ENCODE measurements around the gene ARFIP2. TPM values are rescaled to one million over a fixed set of nuclear protein-coding genes. Genes with fewer than 3 reads are reported as not detected.

The ARFIP2 gene
- total RNA-seq, 1 experiment from 2014 or later, result 53.1 TPM

- no peak for TF ChIP-seq ETV6 (CRISPR knock-in tag; IDR thresholded peaks at IDR 0.05)
- TF ChIP-seq KAT7 (CRISPR knock-in tag; IDR thresholded peaks at IDR 0.05; ENCODE audit: borderline replicate concordance), result no peak
- no peak for TF ChIP-seq ESRRA (CRISPR knock-in tag; IDR thresholded peaks at IDR 0.05; ENCODE audit: borderline replicate concordance)
- no peak for TF ChIP-seq FOXJ3 (CRISPR knock-in tag; IDR thresholded peaks at IDR 0.05; ENCODE audit: borderline replicate concordance)
- no peak for TF ChIP-seq MAX (CRISPR knock-in tag; IDR thresholded peaks at IDR 0.05)
- no peaks in the 10 kb centered on the region for H3K4me1 Mint-ChIP-seq
- ChIA-PET POLR2A (no interaction called here), CTCF (interaction anchor here (1.0 to 6.0 kb wide), 2 partner anchors 11 to 27 kb away, joined by 3 to 42 read pairs; no protein-coding TSS in a partner anchor)
- ATAC-seq, result no peak
- no peaks in the 10 kb centered on the region for H3K27me3 Mint-ChIP-seq (ENCODE audit: low read depth)
- no peak for DNase-seq (ENCODE audit: low spot score)
- no peak overlapping the region for H3K27ac Mint-ChIP-seq
- peaks cover 2% of the 10 kb centered on the region; the same call in 1 of the 2 replicates for H3K36me3 Mint-ChIP-seq
- H3K4me3 Mint-ChIP-seq, result no peak overlapping the region
- no peaks in the 10 kb centered on the region for H3K9me3 Mint-ChIP-seq
Measured at GRCh38 chr11:6455070-6455469, 26.1 kb downstream of the ARFIP2 start.

- ChIA-PET CTCF (interaction anchor here (0.6 to 6.0 kb wide), 5 partner anchors 10 to 78 kb away, joined by 3 to 42 read pairs (median 4); no protein-coding TSS in a partner anchor), POLR2A (no interaction called here)
- Mint-ChIP-seq H3K4me1 (no peaks in the 10 kb centered on the region), H3K27me3 (ENCODE audit: low read depth) (no peaks in the 10 kb centered on the region), H3K36me3 (peaks cover 2% of the 10 kb centered on the region; the same call in 1 of the 2 replicates), H3K9me3 (no peaks in the 10 kb centered on the region), H3K27ac (no peak overlapping the region), H3K4me3 (no peak overlapping the region)
- TF ChIP-seq ZNF317 (CRISPR knock-in tag; IDR thresholded peaks at IDR 0.05; ENCODE audit: borderline replicate concordance, low read depth) (no peak), SMAD4 (CRISPR knock-in tag; IDR thresholded peaks at IDR 0.05) (no peak), OVOL2 (CRISPR knock-in tag; IDR thresholded peaks at IDR 0.05; ENCODE audit: borderline replicate concordance) (no peak), AFF4 (CRISPR knock-in tag; IDR thresholded peaks at IDR 0.05; ENCODE audit: borderline replicate concordance) (no peak), ZNF532 (CRISPR knock-in tag; IDR thresholded peaks at IDR 0.05; ENCODE audit: borderline replicate concordance) (no peak), PRRX2 (CRISPR knock-in tag; IDR thresholded peaks at IDR 0.05) (no peak), HMGA2 (CRISPR knock-in tag; IDR thresholded peaks at IDR 0.05) (no peak), FOXP1 (CRISPR knock-in tag; IDR thresholded peaks at IDR 0.05; ENCODE audit: borderline replicate concordance) (no peak), E2F4 (CRISPR knock-in tag; IDR thresholded peaks at IDR 0.05; ENCODE audit: borderline replicate concordance, low read depth) (no peak), TEAD4 (CRISPR knock-in tag; IDR thresholded peaks at IDR 0.05) (no peak), ZBTB43 (CRISPR knock-in tag; IDR thresholded peaks at IDR 0.05) (no peak), ZNF121 (CRISPR knock-in tag; IDR thresholded peaks at IDR 0.05) (no peak), ESRRA (CRISPR knock-in tag; IDR thresholded peaks at IDR 0.05; ENCODE audit: borderline replicate concordance) (no peak), ZSCAN18 (CRISPR knock-in tag; IDR thresholded peaks at IDR 0.05) (no peak), MLX (CRISPR knock-in tag; IDR thresholded peaks at IDR 0.05) (no peak)
- DNase-seq (ENCODE audit: low spot score), result no peak
- ATAC-seq, result no peak
Measured at GRCh38 chr11:6453152-6453551, 28.0 kb downstream of the ARFIP2 start.
